ENCODE data around the gene CBLL1.

GRCh38 chr7:107746006-107746405 is 2.1 kb downstream of the CBLL1 start:
- no peak for TF ChIP-seq CTCF (IDR thresholded peaks at IDR 0.05)
- no peak for TF ChIP-seq EP300 (IDR thresholded peaks at IDR 0.05)
- TF ChIP-seq POLR2A (IDR thresholded peaks at IDR 0.05): no peak

All from ovary (tissue), 3 donors.